C4-2B (cell line): ENCODE data around the gene MRPL45.

ENCODE experiments used
- ZFX ChIP-seq: fragments of 450-650 bp; IDR thresholded peaks from 2 replicates; pipeline ENCODE4 v1.6.1; 2017
- TF ChIP-seq, protein P1 (sequence below): fragments of 450-650 bp; conservative IDR thresholded peaks from 2 replicates; pipeline ENCODE4 v1.5.1; 2017; ENCODE audit warnings: mild to moderate bottlenecking

- TF ChIP-seq, protein P1, sequence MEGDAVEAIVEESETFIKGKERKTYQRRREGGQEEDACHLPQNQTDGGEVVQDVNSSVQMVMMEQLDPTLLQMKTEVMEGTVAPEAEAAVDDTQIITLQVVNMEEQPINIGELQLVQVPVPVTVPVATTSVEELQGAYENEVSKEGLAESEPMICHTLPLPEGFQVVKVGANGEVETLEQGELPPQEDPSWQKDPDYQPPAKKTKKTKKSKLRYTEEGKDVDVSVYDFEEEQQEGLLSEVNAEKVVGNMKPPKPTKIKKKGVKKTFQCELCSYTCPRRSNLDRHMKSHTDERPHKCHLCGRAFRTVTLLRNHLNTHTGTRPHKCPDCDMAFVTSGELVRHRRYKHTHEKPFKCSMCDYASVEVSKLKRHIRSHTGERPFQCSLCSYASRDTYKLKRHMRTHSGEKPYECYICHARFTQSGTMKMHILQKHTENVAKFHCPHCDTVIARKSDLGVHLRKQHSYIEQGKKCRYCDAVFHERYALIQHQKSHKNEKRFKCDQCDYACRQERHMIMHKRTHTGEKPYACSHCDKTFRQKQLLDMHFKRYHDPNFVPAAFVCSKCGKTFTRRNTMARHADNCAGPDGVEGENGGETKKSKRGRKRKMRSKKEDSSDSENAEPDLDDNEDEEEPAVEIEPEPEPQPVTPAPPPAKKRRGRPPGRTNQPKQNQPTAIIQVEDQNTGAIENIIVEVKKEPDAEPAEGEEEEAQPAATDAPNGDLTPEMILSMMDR, result no peak
- no peak for TF ChIP-seq ZFX
Observed at GRCh38 chr17:38358586-38359513, 61.9 kb downstream of the MRPL45 start.
